NCI-H345 treated with DMSO at 0.1 percent for 48 hours (cell line): ENCODE results near the gene JOSD1.
A peak's percentile ranks its signal among the peaks of the same experiment; 100 is the strongest.

Source experiments
- DNase-seq: peaks from one replicate; lab custom pipeline; 2025; ENCODE audit not compliant: unreplicated experiment; lab: John Stamatoyannopoulos, UW

JOSD1 gene

DNA sequence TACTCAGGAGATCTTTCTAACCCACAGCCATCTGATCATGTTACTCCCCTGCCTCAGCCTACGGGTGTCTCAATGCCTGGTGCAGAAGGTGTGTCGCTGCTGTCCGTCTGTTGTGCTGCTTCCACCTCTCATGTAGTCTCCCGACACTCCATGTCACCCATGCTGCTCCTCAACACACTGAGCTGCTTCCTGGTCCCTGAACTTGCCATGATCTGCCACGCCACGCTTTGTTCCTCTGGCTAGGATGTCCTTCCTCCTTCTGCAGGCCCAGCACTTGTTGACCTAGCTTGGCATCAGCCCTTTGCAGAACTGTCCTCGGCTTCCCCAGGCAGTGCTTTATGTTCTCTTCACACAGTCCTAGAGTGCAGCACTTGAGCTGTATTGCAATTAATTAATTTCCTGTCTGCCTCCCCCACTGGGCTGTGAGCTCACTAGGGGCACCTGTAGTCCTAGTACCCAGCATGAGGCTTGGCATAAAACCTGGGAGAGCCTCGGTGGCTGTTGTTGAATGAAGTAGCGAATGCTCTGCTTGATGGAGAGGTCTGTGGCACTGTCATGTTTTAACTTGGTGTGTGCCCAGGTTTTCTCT is 14.5 kb upstream of the JOSD1 start:
- DNase-seq = no peak

DNA sequence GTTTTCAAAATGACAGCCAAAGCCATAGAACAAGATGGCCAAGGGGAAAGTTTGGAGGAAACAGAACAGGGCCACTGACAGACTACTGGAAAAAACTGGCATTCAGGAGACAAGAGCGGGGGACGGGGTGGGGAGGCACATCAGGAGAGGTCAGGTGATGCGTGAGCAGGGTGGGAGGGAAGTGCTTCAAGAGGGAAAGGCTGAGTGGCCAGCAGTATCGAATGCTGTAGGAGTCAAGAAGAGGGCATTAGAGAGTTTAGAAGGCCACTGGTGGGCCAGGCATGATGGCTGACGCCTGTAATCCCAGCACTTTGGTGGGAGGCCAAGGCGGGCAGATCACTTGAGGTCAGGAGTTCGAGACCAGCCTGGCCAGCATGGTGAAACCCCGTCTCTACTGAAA is 13.2 kb upstream of the JOSD1 start:
- no peak for DNase-seq

DNA sequence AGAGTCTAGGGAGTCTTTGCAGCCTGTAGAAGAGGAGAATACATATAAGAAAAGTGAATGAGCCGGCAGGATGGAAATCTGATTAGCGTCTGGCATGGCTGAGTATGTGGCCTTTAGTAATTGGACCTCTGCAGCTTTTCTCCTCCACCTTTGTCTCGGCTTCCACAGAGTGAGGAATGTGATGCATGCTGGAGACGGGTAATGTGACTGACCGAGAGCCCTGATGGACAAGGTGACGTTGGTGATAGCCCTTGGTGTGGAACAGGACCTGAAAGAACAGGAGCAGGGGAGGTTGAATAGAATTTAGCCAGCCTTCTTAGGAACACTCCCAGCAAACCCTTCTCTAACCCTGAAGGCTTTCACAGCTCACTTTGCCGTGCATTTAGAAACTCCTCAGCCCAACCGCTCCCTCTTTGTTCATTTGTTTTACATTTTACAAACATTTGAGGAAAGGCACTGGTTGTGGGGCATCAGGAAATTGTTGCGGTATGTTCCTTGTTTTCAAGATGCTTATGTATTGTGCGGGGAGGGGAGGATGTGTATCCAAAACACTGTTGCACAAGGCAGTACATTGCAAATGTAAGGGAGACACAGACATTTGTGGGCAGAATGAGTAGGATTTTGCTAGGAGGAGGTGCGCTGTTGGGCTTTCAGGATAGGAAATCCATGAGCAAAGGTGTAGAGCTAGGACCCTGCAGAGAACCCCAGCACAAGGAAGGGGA is 11.9 kb upstream of the JOSD1 start:
- DNase-seq = no peak

DNA sequence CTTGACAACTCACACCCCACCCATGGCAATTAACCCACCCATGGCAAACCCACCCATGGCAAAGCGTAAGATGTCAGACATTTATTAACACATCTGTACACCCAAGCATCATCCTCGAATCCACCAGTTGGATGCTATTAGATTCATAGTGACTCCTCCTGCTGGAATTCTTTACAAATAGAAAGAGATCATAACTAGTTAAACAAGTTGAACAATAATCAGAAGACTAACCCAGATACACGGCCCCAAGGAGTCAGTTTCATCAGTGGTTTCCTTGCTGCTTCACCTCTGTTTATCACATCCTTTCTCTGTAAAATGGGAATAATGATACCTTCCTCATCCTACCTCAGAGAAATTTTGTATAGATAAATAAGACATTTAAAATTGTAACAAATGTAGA is 10.1 kb upstream of the JOSD1 start:
- no peak for DNase-seq

DNA sequence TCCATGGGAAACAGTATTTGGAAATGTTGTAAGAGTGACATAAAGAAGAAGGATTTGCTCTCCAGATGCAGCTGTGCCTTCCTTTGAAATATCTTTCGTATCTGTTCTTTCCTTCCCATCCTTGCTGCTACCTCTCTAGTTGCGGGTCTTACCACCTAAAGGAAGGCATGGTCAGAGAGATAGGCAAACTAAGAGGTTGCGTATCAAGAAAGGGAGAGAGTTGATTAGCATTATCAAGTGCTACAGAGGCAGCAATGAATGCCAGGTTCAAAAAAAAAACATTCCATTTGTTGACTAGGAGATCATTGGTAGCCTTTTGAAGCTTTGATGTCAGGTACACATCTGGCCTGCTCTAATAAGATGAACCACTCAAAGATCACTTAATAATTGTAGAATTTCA is 9.6 kb upstream of the JOSD1 start:
- no peak for DNase-seq

DNA sequence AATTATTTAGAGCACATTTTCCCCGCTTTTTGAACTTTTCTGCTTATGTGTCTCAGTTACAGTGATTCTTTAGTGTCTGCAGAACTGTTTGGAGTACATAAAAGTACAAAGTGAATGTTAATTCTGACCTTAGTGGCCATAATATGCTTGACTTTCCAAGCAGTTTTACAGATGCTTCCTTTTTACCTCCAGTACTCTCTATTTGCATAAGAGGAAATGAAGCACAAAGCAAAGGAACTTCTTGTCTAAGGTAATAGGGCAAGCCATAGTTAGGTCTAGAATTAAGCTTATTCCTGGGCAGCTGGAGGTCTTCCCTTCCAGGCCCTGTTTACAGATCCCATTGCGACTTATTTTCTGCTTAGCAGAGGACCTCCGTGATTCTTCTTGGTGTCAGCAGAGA is 8.6 kb upstream of the JOSD1 start:
- no peak for DNase-seq

DNA sequence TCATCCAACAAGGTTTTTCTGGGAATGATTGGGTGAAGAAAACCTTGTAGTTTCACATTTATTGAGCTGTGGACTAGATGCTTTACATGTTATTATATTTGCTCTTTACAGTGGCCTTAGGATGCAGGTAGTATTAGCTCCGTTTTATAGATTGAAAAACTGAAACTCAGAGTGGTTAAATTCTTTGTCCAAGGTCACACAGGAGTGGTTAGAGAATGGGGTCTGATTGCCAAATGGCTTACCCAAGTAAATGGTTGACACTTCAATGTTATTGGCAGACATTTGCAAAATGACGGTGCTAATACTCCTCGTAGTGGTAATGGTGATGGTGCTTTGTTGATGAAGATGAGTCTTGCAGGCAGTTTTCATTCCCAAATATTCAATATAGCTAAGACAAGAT is 7.2 kb upstream of the JOSD1 start:
- DNase-seq = no peak

DNA sequence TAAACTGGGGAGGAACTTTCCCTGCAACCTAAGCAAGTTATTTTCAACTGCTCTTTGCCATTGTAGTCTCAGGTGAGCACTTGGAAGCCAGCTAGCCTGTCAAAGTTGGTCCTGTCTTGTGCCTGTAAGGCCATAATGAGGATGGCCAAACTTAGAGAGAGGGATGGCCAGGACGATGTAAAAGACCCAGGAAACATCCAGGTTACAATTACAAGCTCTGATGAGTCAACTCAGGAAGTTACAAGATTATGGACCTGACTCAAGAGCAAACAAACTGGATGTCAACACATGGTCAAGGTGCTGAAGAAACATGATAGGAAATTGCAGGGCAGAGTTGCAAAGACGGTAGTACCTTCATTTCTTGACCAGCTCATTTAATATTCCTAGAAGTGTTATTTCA is 6.6 kb upstream of the JOSD1 start:
- DNase-seq = no peak

DNA sequence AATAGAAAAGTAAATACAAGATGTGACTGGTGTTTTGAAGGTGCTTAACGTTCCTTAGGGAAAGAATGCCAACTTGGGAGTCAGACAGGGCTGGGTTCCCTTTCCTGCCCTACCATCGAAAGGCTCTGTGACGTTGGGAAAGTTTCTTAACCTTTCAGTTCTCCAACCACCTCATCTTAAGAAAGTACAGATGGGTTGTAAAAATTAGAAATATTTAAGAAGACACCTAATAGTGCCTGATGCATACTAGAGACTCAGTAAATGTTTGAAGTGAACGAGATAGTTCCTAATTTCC is 6.1 kb upstream of the JOSD1 start:
- DNase-seq = no peak

DNA sequence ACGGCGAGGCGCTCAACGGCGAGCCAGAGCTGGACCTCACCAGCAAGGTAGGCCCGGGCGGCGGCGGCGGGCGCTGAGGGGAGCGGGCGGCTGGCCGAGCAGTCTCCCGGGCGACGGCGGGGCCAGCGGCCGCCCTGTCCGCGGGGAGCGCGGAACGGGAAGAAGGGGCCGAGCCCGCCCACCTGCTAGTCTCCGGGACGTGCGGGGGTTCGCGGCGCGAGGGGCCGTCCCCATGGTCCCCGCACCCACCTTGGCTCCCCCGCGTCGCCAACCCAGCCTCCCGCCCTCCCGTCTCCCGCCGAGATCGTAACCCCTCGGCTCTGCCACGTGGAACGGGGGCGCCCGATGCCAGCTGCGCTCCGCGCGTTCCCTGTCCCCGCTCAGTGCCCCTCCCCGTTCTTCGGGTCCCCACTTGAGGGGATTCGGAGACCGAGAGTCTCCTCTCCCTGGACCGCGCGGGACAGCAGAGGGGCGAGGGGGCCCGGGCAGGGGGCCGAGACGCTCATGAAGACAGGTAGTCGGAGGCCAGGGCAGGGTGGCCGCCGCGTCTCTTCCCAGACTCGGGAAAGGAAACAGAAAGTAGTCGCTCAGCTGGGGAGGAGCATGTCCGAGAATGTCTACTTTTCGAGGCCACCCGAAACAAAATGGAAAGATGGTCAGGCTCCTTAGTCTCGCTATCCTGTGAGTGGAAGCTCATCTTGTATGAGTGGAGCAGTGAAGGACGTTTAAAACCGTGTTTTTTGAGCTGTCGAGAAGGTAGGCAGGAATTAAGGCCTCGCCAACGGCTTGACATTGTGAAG is 5.6 kb upstream of the JOSD1 start:
- DNase-seq = no peak

DNA sequence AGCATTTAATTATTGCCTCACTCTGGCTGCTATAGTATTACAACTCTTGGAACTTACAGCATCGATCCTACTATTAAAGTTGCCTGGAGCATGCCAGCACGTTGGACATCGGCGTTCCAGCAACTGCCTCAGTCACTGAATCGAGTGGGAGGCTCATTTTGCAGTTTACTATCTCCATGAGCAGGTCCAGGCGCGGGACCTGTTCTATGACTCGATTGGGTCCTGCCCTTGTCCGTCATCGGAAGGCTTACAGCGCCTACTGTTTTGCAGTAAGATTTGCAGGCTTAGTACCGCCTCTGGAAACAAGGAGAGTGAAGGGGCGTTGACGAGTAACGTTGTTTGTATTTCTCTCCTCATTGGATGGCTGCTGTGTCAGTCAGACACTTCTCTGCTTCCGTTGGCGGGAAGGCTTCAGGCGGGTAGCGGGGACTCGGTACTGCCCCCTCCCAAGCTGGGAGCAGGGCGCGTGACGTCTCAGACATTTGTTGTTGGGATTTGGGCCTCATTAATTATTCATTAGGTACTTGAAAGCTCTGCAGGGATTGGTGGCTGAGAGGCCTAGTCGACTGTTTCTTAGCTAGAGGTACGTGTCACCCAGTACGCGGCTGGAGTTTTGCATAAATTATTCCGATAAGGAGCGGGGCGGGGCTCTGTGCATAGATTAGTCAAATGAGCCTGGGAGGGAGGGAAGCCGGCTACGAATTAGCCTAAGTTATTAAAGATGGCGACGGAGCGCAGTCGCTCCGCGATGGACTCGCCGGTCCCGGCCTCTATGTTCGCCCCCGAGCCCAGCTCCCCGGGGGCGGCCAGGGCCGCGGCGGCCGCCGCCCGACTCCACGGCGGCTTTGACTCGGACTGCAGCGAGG is 4.7 kb upstream of the JOSD1 start, which contains the start of gene GTPBP1:
Gene GTPBP1 (plus strand): TSS at position 710 of the 866 bp plus-strand sequence. CDS start 12 bp downstream, at position 722.
- DNase-seq = peak; percentile 99

DNA sequence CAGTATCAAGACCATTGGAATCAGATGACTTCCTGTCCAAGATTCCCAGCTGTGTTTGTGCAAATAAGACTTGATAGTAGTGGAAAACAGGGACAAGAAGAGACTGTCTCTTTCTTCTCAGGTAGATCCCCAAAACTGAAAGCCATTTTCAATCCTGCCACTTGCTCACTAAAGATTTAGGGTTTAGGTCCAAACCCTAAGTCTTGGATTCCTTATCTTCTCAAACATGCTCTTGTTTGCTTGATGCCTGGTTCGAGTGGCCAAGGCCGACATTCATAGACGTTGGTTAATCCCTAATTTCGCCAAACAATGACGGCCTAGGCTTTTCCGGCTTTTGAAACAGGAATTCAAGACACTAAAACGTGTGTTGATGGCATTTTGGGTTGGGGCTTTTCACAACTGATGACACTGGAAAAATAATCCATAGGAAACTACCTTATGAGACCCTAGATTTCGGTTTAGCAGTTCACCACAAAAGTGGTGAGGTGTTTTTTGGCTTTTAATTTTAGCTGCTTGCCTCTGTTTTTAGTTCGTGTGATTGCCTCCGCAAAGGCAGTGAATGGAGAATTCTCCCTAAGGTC is 4.0 kb upstream of the JOSD1 start:
- DNase-seq = no peak

DNA sequence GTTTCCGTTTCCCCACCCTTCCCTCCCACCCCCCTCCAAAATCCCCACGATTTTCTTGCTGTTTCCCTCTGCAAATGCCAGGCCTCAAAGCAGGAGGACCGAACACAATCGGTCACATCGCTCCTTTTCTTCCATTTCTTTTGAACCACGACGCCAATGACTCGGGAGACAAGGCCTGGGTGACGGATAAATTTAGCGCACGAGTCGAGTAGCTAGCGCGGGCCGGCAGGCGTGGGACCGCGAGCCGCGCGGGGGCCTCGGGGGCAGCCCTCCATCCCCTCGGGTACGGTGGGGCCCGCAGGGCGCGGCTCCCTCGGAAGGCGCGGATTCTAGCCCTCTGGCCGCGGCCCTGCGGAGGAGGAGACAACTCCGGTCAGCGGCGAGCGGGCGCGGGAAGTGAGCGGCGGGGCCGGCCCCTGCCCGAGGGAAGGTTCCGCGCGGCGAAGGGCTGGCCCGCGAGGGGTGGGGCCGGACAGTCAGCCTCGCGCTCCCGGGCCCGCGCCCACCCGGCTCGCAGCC is 414 bp downstream of the JOSD1 start:
- no peak for DNase-seq

DNA sequence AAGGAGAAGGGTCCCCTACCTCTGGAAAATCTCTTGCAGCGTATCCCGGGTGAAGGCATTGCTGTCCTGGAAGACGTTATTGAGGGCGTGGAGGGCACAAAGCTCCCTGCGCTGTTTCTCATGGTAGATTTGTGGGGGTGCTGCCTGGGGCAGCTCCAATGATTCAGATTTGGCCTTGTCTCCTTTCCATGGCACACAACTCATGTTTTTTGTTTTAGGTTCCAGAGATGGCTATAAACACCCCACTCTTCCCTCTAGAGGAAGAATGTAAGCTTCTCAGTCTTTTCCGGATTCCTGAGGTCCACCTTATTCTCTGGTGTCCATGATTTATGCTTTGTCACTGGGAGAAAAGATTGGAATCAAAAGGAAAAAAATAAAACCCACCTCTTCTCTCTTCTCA is 959 bp downstream of the JOSD1 start:
- DNase-seq = no peak

DNA sequence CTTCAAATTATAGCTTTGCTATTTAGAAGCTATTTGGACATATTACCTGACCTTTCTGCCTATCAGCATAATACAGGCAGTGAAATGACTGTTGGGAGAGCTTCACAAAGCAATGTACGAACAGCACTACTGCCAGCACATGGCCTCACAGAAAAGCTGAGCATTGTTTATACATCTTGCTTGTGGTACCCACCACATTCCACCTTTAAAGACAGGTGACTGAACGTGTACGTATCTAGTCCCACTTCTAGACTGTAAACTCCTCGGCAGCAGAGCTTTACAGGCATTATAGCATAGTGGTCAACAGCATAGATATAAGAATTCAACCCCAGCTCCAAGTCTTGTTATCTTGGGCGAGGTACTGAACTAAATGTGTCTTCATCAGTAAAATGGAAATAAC is 1.6 kb downstream of the JOSD1 start:
- no peak for DNase-seq

DNA sequence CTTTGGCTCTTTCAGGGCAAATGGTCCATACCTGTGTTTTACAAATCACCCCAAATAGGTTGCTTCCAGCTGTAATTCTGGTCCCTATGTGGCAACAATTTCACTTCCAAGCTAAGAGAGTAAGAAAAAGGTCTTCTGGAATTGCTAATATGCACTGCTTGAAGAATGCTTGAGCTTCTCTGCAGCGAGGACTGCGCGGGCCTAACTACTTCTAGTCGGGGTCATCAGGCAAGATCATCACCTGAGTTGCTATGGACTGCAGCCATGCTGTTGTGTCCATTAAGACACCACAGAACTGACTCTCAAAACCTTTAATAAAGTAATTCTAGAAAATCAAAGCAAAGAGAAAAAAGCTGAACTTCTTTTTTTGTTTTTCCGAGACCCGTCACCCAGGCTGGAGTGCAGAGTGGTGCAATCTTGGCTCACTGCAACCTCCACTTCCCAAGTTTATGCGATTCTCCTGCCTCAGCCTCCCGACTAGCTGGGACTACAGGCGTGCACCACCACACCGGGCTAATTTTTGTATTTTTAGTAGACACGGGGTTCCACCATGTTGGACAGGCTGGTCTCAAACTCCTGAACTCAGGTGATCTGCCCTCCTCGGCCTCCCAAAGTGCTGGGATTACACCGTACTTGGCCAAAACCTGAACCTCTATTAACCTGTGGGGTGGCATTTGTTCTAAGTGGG is 2.2 kb downstream of the JOSD1 start:
- DNase-seq = no peak

DNA sequence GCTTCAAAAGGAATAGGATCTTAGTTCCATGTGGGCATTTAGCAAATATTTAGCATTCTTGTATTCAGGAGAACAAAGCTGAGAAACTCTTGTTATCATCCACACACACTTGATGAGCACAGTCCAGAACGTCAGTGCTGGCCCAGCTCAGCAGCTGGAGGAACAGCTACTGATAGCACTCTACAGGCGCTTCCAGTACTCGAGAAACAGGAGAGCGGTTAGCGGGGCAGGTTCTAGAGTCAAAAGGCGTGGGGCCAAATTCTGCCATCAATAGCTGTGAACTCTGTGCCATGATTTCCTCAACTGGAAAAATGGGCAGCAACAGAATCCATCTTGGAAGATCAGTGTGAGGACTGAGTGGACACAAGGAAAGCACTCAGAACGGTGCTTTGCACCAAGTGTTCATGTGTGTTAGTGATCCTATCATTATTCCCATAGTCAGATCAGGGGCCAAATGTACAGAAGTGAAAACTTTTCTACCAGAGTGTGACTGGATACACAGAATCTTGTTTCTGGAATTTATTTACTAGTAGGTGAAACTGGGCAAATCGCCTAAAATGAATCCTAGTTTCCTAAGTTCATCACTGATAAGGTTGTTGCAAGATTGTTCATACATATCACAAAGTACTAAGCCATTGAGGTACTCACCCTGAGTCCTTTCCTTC is 3.2 kb downstream of the JOSD1 start:
- no peak for DNase-seq

DNA sequence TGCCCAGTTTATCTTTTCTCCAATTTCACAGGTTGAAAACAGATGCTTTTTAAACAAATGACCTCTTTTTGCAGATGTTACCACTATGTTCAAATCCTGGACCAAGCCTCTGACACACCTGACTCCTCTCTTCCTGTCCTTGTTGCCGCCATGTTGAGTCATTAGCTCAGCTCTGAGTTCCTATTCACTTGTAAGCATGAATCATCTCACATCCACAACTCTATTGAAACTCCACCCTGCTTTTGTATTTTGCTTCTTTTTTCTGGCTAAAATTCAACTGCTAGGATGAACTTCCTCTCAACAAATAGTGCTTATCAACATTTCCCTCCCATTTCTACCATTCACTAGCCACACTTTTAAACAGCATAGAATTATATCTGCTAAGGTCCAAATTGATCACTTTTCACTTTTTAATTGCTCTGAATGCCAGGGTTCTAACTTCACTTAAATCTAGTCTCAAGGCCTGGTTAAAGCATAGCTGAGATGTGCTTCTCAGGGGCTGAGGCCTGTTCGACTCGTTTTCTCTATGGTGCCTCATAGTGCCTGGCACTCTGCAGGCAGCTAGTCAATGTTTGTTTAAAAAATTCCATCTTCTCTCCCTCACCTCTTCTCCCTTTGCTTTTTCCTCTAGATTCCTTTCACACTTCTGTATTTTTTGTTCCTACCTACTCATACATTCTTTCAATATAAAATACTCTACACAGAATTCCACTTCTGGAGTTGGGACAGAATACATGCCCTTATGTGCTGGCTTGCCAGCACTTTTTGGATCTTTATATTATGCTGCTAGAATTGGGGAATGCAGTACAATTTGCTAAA is 3.9 kb downstream of the JOSD1 start:
- DNase-seq = no peak

DNA sequence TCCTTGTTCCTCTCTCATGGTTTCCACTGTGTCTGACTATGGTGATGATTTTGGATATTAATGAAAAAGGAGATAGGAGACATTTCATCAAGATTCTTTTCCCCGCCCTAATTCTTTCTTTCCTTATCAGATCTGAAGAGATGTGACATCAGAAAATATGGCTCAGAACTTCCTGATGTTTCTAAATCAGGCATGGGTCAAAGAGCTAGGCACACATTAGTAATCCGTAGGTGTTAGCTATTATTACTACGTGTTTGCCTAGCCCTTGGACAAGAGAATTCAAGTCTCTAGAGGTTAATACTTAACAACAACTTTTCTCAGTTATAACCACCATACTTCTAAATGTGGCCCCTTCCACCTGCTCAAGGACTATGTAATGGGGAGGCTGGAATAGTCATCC is 5.8 kb downstream of the JOSD1 start:
- no peak for DNase-seq
